Tibial nerve (tissue), 4 donors: ENCODE measurements around the gene GDAP1L1. TPM values are rescaled to one million over a fixed set of nuclear protein-coding genes. Genes with fewer than 3 reads are reported as not detected.
"Not testable (repeated sequence)": the region's sequence is repeated elsewhere in the genome, so short reads cannot be mapped to it uniquely, and the experiment has no call there.

Experiments used
- DNase-seq, 2 donors: peaks; one replicate each; pipeline ENCODE4 v3.0.0-alpha.2; 2019; ENCODE audit warnings: low spot score in 2 of 2
- H3K27ac ChIP-seq, 4 donors: fragments of 200-600 bp; sonication (generic) in 3 of 4; one replicate each; pipeline ENCODE4 v1.5.1; 2017 to 2019; ENCODE audit warnings: mild to moderate bottlenecking in 1 of 4
- H3K27me3 ChIP-seq, 2 donors: fragments of 200-600 bp; sonication (generic) in 1 of 2; one replicate each; pipeline versions ENCODE4 v1.5.1 to v1.6.0; 2017 to 2019
- H3K36me3 ChIP-seq, 3 donors: fragments of 200-600 bp; sonication (generic); one replicate each; pipeline ENCODE4 v1.5.1; 2018 to 2019
- H3K4me1 ChIP-seq, 4 donors: fragments of 200-600 bp; sonication (generic) in 3 of 4; one replicate each; pipeline ENCODE4 v1.5.1; 2017 to 2019
- H3K4me3 ChIP-seq, 4 donors: fragments of 200-600 bp; sonication (generic) in 3 of 4; one replicate each; pipeline ENCODE4 v1.5.1; 2017 to 2019; ENCODE audit warnings: mild to moderate bottlenecking in 1 of 4, moderate library complexity in 1 of 4
- H3K9me3 ChIP-seq, 4 donors: fragments of 200-600 bp; sonication (generic) in 3 of 4; one replicate each; pipeline ENCODE4 v1.5.1; 2017 to 2019
- CTCF ChIP-seq, 5 experiments: fragments of 200-600 bp in 3 of 5; fragments of 450-650 bp in 2 of 5; sonication (generic) in 3 of 5; IDR thresholded peaks; one replicate each; pipeline ENCODE4 v1.5.1; 2016 to 2019; ENCODE audit warnings: antibody characterized with exemption in 5 of 5, mild to moderate bottlenecking in 3 of 5, moderate library complexity in 2 of 5
- EP300 ChIP-seq, 2 donors: sonication (generic); formaldehyde crosslinking; IDR thresholded peaks; one replicate each; pipeline ENCODE4 v1.6.1; 2017; ENCODE audit warnings: antibody characterized with exemption in 2 of 2, mild to moderate bottlenecking in 1 of 2
- POLR2A ChIP-seq, 2 donors: fragments of 450-650 bp; IDR thresholded peaks; one replicate each; pipeline ENCODE4 v1.6.1; 2017; ENCODE audit warnings: antibody characterized with exemption in 2 of 2, mild to moderate bottlenecking in 2 of 2, moderate library complexity in 2 of 2
- WGBS, 2 donors: methylation state at CpG; one replicate each; pipeline ENCODE4 v1.1.5; 2018; 5-methylcytosine and 5-hydroxymethylcytosine counted together
- total RNA-seq, 4 donors: library from RNA; depleted of rRNA; stranded (reverse); fragments of >200 nt; gene quantifications; one replicate each; pipeline ENCODE4 v1.1.0, GENCODE V29; 2016

GDAP1L1 gene
- total RNA-seq, 4 donors from 2014 or later: not detected

- H3K27ac ChIP-seq: no peak overlapping the region
- no peaks in the 10 kb centered on the region for H3K4me1 ChIP-seq
- H3K9me3 ChIP-seq: peaks cover 0 to 7% (median 0%) of the 10 kb centered on the region in 4 donors
- DNase-seq: no peak
- H3K27me3 ChIP-seq: no peaks in the 10 kb centered on the region
- H3K36me3 ChIP-seq: peaks cover 0 to 43% (median 0%) of the 10 kb centered on the region in 3 donors
- WGBS, 2 donors: 79 to 87% methylated on average over 5 of the region's 5 CpGs
- H3K4me3 ChIP-seq: no peak overlapping the region
- TF ChIP-seq EP300 (IDR thresholded peaks at IDR 0.05): no peak
- no peak for TF ChIP-seq POLR2A (IDR thresholded peaks at IDR 0.05)
- no peak for TF ChIP-seq CTCF (IDR thresholded peaks at IDR 0.05)
Observed at GRCh38 chr20:44287272-44288097, 40.4 kb downstream of the GDAP1L1 start.

GRCh38 chr20:44288252-44288651 is 41.1 kb downstream of the GDAP1L1 start:
- no peak overlapping the region for H3K27ac ChIP-seq
- TF ChIP-seq EP300 (IDR thresholded peaks at IDR 0.05) (no peak), CTCF (IDR thresholded peaks at IDR 0.05) (no peak)
- WGBS, 2 donors: 92 to 99% methylated on average over 3 of the region's 3 CpGs
- no peak overlapping the region for H3K4me3 ChIP-seq
- H3K36me3 ChIP-seq: peaks cover 0 to 48% (median 0%) of the 10 kb centered on the region in 3 donors
- DNase-seq: no peak
- no peaks in the 10 kb centered on the region for H3K27me3 ChIP-seq
- H3K9me3 ChIP-seq: peaks cover 0 to 7% (median 0%) of the 10 kb centered on the region in 4 donors
- H3K4me1 ChIP-seq: no peaks in the 10 kb centered on the region

- peaks cover 0 to 48% (median 0%) of the 10 kb centered on the region in 3 donors for H3K36me3 ChIP-seq
- 90 to 91% methylated on average over 7 of the region's 7 CpGs for WGBS, 2 donors
- TF ChIP-seq EP300 (IDR thresholded peaks at IDR 0.05) (no peak), POLR2A (IDR thresholded peaks at IDR 0.05) (no peak), CTCF (IDR thresholded peaks at IDR 0.05) (no peak)
Observed at GRCh38 chr20:44291754-44292153, 44.6 kb downstream of the GDAP1L1 start.

GRCh38 chr20:44296011-44296410 is 48.9 kb downstream of the GDAP1L1 start:
- H3K27ac ChIP-seq: no peak overlapping the region
- TF ChIP-seq POLR2A (IDR thresholded peaks at IDR 0.05) (no peak), CTCF (IDR thresholded peaks at IDR 0.05) (no peak), EP300 (IDR thresholded peaks at IDR 0.05) (no peak)
- H3K36me3 ChIP-seq: peaks cover 0 to 24% (median 0%) of the 10 kb centered on the region in 3 donors
- H3K9me3 ChIP-seq: no peaks in the 10 kb centered on the region
- H3K27me3 ChIP-seq: no peaks in the 10 kb centered on the region
- no peak for DNase-seq
- H3K4me1 ChIP-seq: no peaks in the 10 kb centered on the region
- WGBS, 2 donors: 79 to 84% methylated on average over 7 of the region's 7 CpGs
- H3K4me3 ChIP-seq: no peak overlapping the region

More at GRCh38 chr20:44291754-44292153, 44.6 kb downstream of the GDAP1L1 start:
- Histone ChIP-seq H3K27ac (no peak overlapping the region), H3K27me3 (no peaks in the 10 kb centered on the region), H3K9me3 (peaks cover 0 to 7% (median 0%) of the 10 kb centered on the region in 4 donors), H3K4me3 (no peak overlapping the region), H3K4me1 (no peaks in the 10 kb centered on the region)
- DNase-seq: no peak

GRCh38 chr20:44297721-44298120 is 50.6 kb downstream of the GDAP1L1 start:
- H3K27me3 ChIP-seq: no peaks in the 10 kb centered on the region
- no peak for TF ChIP-seq EP300 (IDR thresholded peaks at IDR 0.05)
- no peaks in the 10 kb centered on the region for H3K4me1 ChIP-seq
- H3K4me3 ChIP-seq: no peak overlapping the region
- no peak overlapping the region for H3K27ac ChIP-seq
- H3K36me3 ChIP-seq: peaks cover 0 to 27% (median 0%) of the 10 kb centered on the region in 3 donors
- DNase-seq: no peak
- no peaks in the 10 kb centered on the region for H3K9me3 ChIP-seq
- WGBS, 2 donors: 87 to 97% methylated on average over 4 of the region's 4 CpGs

- not testable (repeated sequence) for H3K27ac ChIP-seq, H3K9me3 ChIP-seq, H3K4me1 ChIP-seq, DNase-seq, H3K4me3 ChIP-seq, H3K27me3 ChIP-seq
- peaks cover 0 to 30% (median 0%) of the 10 kb centered on the region in 3 donors for H3K36me3 ChIP-seq
- 86 to 89% methylated on average over 13 to 23 of the region's 42 CpGs for WGBS, 2 donors
Observed at GRCh38 chr20:44299011-44299535, 52.0 kb downstream of the GDAP1L1 start.
